HG02610 (cell line): ENCODE measurements around the gene KRTAP4-16.
"Not testable (repeated sequence)": the region's sequence is repeated elsewhere in the genome, so short reads cannot be mapped to it uniquely, and the experiment has no call there.

Experiments used
- ATAC-seq: cut with Tn5 transposase; IDR thresholded peaks from one replicate; pipeline ENCODE4 v1.9.1; 2021; ENCODE audit warnings: mild to moderate bottlenecking, moderate library complexity; ENCODE audit not compliant: unreplicated experiment

KRTAP4-16 gene

DNA sequence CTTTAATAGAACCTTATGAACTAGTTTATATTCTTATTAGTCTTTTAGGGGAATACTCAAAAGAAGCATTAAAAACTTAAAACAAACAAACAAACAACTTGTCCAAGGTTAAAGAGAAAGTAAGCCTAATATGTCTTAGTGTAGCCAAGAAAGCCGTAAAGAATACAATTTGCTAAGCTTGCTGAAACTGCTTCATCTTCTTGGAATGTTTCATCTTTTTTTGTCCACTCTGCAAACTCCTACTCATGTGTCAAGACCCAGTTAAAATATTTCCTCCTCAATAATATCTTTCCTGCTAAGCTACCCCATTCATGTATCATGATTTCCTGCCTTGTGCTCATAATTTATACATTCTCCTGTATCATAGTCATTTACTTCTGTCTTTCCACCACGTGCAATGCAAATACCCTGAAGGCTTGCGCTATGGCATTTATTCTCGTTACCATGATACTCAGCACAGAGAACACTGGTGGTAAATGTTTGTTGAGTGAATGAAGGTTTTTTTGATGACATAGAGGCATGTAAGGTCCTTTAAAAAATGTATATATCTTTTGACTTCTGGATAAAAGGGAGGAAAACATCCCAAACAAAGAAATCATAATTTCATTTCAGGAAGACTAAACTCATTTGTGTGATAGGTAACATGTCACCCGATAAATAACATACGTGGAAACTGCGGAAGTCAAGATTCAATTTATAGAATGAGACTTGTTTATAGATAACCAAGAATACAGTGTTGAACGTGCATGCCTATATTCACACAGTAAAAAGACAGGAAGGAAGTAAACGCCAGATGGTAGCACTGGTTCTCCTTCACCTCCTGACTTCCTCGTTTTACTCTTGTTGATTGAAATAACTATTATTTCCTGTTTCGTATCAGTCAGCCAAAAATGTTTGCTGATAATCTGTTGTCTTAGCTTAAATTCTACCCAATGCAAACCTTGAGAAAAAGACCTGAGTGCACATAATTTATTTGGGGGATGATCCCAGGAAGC lies 18.0 kb upstream of the KRTAP4-16 start:
- ATAC-seq, result not testable (repeated sequence)

DNA sequence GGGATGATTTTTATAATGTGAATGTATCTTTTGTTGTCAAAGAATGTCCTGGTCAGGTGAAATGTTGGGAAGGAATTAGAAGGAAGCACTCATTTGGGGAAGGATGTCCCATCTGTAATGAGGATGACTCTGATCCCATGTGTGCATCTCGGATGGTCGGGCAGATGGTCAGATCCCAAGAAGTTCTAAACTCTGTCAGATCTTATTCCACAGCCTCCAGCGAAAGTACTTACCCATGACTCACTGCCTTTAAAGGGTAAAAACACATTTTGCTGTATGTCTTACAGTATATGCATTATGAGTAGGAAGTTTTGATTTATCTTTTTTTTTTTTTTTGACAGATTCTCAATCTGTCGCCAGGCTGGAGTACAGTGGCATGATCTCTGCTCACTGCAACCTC lies 16.7 kb upstream of the KRTAP4-16 start:
- no peak for ATAC-seq

GRCh38 chr17:41117846-41118386 lies 15.9 kb upstream of the KRTAP4-16 start, which contains the start of gene KRTAP4-11:
Gene KRTAP4-11 (minus strand): TSS chr17:41118373. CDS start chr17:41118315, 58 bp downstream.
- not testable (repeated sequence) for ATAC-seq

GRCh38 chr17:41116297-41116696 lies 14.3 kb upstream of the KRTAP4-16 start:
- no peak for ATAC-seq

- ATAC-seq, result no peak
Measured at GRCh38 chr17:41111151-41111885, 9.3 kb upstream of the KRTAP4-16 start.

GRCh38 chr17:41108728-41109386 lies 6.8 kb upstream of the KRTAP4-16 start:
- ATAC-seq, result not testable (repeated sequence)

- ATAC-seq, result no peak
Measured at GRCh38 chr17:41107941-41108450, 6.0 kb upstream of the KRTAP4-16 start.

DNA sequence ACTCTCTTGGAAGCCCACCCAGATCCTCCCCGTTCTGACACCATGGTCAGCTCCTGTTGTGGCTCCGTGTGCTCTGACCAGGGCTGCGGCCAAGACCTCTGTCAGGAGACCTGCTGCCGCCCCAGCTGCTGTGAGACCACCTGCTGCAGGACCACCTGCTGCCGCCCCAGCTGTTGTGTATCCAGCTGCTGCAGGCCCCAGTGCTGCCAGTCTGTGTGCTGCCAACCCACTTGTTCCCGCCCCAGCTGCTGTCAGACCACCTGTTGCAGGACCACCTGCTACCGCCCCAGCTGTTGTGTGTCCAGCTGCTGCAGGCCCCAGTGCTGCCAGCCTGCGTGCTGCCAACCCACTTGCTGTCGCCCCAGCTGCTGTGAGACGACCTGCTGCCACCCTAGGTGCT lies 3.3 kb upstream of the KRTAP4-16 start, which contains the start of gene KRTAP4-9:
KRTAP4-9 (plus strand) TSS at position 43 of the 400 bp plus-strand sequence; CDS start at position 43, 0 bp downstream.
- ATAC-seq, result not testable (repeated sequence)

DNA sequence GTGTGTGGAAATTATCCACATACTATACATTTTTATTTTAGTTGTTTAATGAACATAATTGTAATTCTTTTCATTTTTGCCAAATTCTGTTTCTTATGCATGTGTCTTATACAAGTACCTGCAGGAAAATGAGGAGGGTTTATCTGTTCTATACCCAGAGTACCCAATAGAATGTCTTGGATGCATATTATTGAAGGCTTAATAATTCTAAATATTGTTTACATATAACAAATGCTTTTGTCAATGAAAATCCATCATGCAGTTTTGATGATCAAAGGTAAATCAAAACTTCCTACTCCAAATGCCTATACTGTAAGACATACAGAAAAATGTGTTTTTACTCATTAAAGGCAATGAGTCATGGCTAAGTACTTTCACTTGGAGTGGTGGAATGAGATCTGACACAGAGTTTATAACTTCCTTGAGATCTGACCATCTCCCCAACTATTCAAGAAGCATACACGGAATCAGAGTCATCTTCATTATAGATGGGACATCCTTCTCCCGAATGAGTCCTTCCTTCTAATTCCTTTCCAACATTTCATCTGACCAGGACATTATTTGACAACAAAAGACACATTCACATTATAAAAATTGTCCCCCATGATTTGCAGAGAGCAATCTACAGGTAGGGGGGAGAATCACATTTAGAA lies 2.5 kb upstream of the KRTAP4-16 start:
- not testable (repeated sequence) for ATAC-seq

- no peak for ATAC-seq
Measured at GRCh38 chr17:41103896-41104295, 1.9 kb upstream of the KRTAP4-16 start.

- ATAC-seq, result not testable (repeated sequence)
Measured at GRCh38 chr17:41099682-41100480, 2.1 kb downstream of the KRTAP4-16 start.

GRCh38 chr17:41098481-41098880 lies 3.5 kb downstream of the KRTAP4-16 start:
- no peak for ATAC-seq

DNA sequence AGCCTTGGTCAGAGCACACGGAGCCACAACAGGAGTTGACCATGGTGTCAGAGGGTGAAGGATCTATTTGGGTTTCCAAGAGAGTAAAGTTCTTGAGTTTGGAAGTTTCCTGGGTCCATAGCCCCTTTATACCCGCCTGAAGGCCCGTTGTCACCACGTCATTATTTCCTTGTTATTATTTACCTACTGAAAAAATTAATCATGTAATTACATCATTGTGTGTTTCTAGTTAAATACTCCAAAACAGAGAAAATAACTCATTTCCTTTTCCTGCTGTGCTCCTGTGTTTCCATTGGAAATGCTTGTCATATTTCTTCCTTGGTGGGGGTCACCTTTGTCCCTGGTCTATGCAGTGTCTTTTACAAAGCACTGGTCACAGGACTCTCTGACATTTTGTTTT lies 4.0 kb downstream of the KRTAP4-16 start, which contains the start of gene KRTAP4-8:
KRTAP4-8 (minus strand) TSS at position 101 of the 400 bp plus-strand sequence; CDS start at position 43, 58 bp downstream.
- no peak for ATAC-seq

- no peak for ATAC-seq
Measured at GRCh38 chr17:41096055-41096454, 6.0 kb downstream of the KRTAP4-16 start.

DNA sequence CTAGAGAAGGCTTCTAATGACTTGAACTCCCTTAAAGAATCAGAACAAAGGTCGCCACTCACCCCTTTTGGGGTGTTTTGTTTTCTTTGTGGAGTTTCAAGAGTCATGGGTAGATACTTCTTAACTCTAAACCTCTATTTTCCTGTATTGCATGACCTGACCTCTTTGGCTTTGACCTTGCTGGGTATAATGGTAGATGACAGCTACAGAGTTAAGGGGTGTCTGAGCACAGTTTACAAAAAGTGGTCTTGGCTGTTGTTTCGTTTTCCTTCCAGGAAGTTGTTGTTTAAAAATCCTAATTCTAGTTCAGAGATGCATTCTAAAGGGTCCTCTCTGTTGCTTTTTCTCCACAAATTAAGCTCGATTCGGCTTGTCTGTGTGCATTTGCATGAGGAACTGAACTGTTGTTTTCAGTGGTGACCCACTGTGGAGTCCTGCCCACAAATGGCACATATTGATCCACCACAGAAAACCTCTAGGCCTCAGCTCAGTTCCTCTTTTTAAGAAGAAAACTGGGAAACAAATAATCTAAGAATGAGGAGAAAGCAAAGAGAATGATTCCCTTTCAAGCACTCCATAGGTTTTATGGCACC lies 13.2 kb downstream of the KRTAP4-16 start:
- not testable (repeated sequence) for ATAC-seq

- ATAC-seq, result not testable (repeated sequence)
Measured at GRCh38 chr17:41084100-41084856, 17.7 kb downstream of the KRTAP4-16 start, which contains the start of gene KRTAP4-7. Gene KRTAP4-7 (plus strand): TSS chr17:41084150. CDS start chr17:41084207, 57 bp downstream.

GRCh38 chr17:41083427-41083826 lies 18.6 kb downstream of the KRTAP4-16 start:
- not testable (repeated sequence) for ATAC-seq

DNA sequence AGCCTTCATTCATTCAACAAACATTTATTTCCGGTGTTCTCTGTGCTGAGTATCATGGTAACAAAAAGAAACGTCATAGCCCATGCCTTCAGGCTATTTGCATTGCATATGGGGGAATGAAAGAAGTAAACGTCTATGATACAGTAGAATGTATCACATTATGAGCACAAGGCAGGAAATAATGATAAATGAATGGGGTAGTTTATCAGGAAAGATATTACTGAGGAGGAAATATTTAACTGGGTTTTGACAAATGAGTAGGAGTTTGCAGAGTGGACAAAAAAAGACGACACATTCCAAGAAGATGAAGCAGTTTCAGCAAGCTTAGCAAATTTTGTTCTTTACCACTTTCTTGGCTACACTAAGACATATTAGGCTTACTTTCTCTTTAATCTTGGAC lies 19.4 kb downstream of the KRTAP4-16 start:
- ATAC-seq, result no peak
